ENCODE measurements around the gene SLC10A4.

DNA sequence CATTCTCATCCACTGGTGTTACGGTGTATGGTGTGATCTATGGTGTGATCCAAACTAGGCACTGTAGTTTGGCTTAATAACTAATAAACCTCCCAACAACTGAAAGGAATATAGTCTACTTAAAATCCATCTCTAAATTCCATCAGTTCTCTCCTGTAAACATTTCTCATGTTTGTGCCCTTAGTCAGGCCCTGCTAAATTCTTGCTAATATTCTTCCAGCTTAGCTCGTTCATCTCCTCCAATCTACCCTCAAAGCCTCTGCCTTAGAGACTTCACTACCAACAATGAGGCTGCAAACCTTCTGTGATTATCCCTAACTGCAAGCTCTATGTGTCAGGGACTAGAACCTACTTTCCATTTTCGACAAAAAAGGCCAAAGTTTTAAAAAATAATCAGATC, 35.0 kb downstream of the SLC10A4 start:
- TF ChIP-seq, protein P1, sequence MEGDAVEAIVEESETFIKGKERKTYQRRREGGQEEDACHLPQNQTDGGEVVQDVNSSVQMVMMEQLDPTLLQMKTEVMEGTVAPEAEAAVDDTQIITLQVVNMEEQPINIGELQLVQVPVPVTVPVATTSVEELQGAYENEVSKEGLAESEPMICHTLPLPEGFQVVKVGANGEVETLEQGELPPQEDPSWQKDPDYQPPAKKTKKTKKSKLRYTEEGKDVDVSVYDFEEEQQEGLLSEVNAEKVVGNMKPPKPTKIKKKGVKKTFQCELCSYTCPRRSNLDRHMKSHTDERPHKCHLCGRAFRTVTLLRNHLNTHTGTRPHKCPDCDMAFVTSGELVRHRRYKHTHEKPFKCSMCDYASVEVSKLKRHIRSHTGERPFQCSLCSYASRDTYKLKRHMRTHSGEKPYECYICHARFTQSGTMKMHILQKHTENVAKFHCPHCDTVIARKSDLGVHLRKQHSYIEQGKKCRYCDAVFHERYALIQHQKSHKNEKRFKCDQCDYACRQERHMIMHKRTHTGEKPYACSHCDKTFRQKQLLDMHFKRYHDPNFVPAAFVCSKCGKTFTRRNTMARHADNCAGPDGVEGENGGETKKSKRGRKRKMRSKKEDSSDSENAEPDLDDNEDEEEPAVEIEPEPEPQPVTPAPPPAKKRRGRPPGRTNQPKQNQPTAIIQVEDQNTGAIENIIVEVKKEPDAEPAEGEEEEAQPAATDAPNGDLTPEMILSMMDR (IDR thresholded peaks at IDR 0.05; ENCODE audit: low read length) = no peak
- TF ChIP-seq EZH2 (optimal IDR thresholded peaks at IDR 0.05; ENCODE audit: low read depth, low read length) (no peak), EZH2phosphoT487 (IDR thresholded peaks at IDR 0.05; ENCODE audit: low read length) (no peak)
